GM18951 (cell line): ENCODE data around the gene PDCD4.

Source experiments
- POLR2A ChIP-seq: IDR thresholded peaks from 4 replicates; pipeline ENCODE4 v1.6.1; 2011; ENCODE audit warnings: mild to moderate bottlenecking; ENCODE audit not compliant: insufficient read length, insufficient read depth; ENCODE audit errors: extremely low read depth
- in situ Hi-C: fragments of 300-500 bp; cut with MboI; formaldehyde crosslinking; loops from one replicate; pipeline ENCODE4 v1.12.0; 2022; ENCODE audit warnings: low sequenced_read_pairs, mixed read lengths, inconsistent platforms; ENCODE audit not compliant: unreplicated experiment

PDCD4 gene

DNA sequence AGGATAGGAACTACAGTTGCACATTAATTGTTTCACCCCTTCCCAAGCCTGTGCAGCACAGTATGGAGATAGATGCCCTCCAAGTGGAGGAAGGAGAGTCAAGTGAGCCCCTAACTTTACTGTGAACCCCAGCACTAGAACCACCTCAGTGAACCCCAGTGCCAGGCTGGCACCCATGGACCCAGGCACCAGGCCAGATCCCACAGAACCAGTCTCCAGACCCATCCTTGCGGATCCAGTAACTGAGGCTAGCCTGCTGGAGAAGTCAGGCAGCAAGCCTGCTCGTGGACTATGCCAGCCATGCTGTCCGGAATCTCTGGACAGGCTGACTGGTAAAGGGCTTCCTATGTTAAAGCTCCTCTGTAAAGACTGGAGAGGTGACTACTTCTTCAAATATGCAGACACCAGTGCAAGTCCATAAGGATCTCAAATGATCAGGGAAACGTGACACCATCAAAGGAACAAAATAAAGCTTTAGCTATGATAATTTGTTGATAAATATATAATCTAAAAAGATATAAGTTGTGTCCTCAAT lies 75.4 kb downstream of the PDCD4 start:
- TF ChIP-seq POLR2A = no peak
- in situ Hi-C loops = no loop called here
